Adipose tissue (tissue), 3 donors: ENCODE results near the gene STAT4. TPM values are rescaled to one million over a fixed set of nuclear protein-coding genes. Genes with fewer than 3 reads are reported as not detected.
"Not testable (repeated sequence)": the region's sequence is repeated elsewhere in the genome, so short reads cannot be mapped to it uniquely, and the experiment has no call there.

Source experiments
- H3K27ac ChIP-seq: one replicate; pipeline ENCODE4 v1.5.1; 2013; ENCODE audit warnings: low read depth, low read length
- WGBS, 3 donors: extraction: QIAGEN DNeasy Blood & Tissue Kit; methylation state at CpG; one replicate each; pipeline ENCODE4 v1.1.7; 2013; 5-methylcytosine and 5-hydroxymethylcytosine counted together
- polyA plus RNA-seq, 3 donors: library from polyadenylated mRNA; stranded (reverse); fragments of 200-250 nt; gene quantifications; one replicate each; pipeline ENCODE4 v1.2.3, GENCODE V29; 2013
- donor health status: healthy with polysubstance abuse.
- donor health status: Bipolar disorder and iron deficiency.
- donor health status: healthy.

Gene STAT4
- polyA plus RNA-seq, 3 donors = 0.90 to 3.9 (median 1.7) TPM

DNA sequence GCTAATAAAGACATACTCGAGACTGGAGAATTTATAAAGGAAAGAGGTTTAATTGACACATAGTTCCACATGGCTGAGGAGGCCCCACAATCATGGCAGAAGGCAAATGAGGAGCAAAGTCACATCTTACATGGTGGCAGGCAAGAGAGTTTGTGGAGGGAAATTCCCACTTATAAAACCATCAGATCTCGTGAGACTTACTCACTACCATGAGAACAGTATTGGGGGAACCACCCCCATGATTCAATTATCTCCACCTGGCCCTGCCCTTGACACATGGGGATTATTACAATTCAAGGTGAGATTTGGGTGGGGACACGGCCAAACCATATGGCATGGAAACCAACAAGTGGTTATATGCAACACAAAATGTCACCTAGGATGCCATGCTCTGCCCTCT is 155.5 kb downstream of the STAT4 start:
- WGBS, 3 donors = 90 to 95% (median 93%) methylated on average over 3 of the region's 3 CpGs
- H3K27ac ChIP-seq = not testable (repeated sequence)

DNA sequence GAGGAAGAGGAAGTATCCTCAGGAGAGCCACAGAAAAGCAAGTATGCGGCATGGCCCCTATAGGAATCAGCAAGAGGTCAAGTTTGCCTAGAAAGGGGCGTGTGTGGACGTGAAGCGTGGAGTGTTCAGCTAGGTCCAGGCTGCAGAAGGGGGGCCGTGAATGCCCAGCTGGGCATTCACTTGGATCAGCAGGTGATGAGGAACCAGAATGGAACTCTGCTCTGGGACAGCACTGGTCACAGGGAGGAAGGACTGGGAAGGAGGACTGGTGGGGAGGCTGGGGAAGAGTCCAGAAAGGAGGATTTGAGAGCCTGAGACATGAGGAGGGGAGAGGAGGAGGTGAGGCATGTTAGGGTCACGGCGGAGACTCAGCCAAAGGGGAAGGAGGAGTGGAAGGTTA is 156.6 kb downstream of the STAT4 start:
- 96 to 97% (median 96%) methylated on average over 7 of the region's 7 CpGs for WGBS, 3 donors
- no peak overlapping the region for H3K27ac ChIP-seq

DNA sequence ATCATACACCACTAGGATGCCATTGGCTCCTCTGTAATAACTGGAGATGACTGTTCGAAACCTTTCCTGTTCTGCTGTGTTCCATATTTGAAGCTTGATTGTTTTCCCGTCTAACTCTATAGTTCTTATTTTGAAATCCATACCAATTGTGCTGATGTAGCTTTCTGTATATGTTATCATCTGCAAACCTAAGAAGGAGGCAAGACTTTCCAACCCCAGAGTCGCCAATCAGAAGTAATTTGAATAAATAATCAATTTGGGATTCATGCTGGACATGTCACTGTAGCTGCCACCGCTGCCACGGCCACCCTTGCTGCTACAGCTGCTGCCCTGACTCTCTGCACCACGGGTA is 157.5 kb downstream of the STAT4 start:
- WGBS, 3 donors = 94 to 95% (median 95%) methylated on average over 6 of the region's 6 CpGs
- H3K27ac ChIP-seq = no peak overlapping the region

DNA sequence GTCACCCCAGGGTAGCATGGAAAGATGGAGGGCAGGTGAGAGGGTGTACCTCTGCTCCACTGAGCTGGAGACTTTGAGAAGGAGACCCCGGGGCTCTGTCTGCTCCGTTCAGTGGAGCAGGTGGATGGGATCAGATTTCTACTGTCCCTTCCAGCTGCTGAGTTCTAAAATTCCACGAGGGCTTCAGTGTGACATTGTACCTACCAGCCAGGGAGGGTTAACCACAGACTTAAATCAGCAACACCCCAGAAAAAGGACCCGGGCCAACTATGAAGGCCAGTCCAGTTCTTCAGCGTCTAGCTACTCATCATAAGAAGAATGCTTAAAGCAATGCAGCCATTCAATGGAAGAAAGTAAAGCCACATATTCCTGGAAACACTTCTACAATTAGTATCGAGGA is 160.7 kb downstream of the STAT4 start:
- no peak overlapping the region for H3K27ac ChIP-seq
- 85 to 88% (median 87%) methylated on average over 6 of the region's 6 CpGs for WGBS, 3 donors

DNA sequence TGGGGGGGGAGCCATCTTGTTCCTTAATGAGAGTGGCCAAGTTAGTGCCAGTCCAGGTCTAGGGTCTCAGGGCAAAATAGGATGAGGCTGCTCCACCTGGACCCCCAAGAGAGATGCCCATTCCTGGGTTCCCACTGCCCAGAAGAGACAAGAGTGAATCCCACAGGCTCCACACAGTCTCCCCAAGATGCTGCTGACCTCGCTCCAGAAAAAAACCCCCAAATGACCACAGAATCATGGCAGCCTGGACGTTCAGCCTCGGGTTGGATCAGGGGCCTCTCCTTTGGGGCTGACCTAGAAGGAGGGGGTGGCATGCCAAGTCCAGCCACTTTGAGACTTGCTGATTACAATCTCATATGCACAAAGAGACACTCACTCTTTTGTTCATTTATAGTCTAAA is 161.9 kb downstream of the STAT4 start:
- no peak overlapping the region for H3K27ac ChIP-seq
- 95 to 99% (median 96%) methylated on average over 3 of the region's 3 CpGs for WGBS, 3 donors

DNA sequence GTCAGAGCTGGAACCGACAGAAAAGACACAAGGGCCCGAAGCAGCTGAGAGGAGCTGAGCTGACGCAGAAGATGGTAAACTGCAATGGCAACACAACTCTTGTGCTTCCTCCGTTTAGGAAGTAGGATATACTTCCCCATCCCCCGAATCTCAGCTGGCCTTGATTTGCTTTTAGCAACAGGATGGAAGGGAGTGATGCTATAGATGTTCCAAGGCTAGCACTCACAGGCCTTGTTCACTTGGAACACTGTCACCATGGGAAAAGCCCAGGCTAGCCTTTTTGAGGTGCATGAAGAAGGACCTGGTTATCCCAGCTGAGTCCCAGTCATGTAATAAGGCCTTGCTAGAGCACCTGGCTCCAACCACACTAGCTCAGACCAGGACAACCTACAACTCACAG is 162.9 kb downstream of the STAT4 start:
- no peak overlapping the region for H3K27ac ChIP-seq
- WGBS, 3 donors = 89 to 95% (median 90%) methylated on average over 5 of the region's 5 CpGs

DNA sequence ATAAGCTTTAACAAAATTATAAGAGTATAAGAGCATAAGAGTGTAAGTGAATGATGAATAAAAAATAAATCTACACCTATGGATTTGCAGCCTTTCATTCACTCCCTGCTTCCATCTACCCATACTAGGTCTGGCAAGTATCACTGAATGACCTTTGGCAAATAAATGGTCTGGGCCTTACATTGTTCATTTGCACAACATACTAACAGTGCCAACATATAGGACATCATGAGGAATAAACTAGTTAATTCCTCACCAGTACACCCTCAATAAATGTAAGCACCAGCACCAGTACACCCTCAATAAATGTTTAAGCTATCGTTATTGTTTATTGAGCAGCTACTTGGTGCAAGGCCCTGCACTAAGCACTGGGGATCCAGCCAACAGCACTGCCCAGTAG is 163.7 kb downstream of the STAT4 start:
- no peak overlapping the region for H3K27ac ChIP-seq
- 91 to 99% (median 96%) methylated on average over 1 of the region's 1 CpG for WGBS, 3 donors

DNA sequence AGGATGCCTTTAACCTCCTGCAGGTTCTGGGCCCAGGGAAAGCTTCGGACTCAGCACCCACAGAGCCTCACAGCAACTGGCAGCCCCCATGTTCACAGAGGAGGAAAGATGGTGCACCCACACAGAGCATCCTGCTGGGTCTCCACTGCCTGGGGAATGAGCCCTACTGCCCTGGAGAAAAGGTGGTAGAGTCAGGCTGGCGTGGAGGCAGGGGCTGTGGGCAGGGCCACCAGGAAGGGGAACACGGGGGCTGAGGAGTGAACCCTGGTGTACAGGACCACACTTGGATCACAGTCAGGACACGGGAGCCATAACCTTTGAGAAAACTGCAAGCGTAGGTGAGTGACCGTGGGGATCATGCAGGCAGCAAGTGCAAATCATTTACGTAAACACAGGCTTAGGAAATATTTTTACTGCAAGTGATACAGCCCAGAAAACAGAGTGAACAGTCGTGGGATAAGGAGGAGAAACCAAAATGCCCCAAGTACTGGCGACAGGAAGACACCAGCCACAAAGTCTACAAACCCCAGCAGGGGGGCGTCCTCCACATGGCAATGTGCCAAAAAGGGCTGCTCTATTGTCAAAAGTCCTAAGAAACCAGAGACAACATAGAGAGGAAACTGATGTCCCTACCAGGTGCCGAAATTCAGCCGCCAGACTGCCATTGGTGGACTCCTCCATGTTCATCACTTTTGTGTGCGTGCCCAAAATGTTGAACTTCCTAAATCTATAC is 164.4 kb downstream of the STAT4 start:
- no peak overlapping the region for H3K27ac ChIP-seq
- 71 to 90% (median 81%) methylated on average over 13 of the region's 13 CpGs for WGBS, 3 donors

DNA sequence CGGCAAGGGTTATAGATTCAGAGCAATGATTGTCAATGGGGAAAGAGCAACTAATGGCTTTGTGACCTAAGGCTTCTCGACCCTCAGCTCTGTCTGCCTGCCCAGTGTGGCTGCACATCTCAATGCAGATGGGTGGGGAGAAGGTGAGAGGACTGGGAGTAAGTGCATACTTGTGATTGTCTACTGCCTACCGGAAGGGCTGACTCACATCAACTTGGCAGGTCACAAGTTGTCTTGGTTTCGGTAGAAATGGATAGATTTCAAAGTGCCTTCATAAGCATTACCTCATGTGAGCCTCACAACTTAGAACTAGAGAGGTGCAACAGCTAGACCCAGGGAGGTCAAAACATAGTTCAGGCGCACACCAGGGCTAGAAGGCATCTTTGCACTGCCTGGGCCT is 166.2 kb downstream of the STAT4 start:
- no peak overlapping the region for H3K27ac ChIP-seq
- 85 to 93% (median 87%) methylated on average over 5 of the region's 5 CpGs for WGBS, 3 donors

DNA sequence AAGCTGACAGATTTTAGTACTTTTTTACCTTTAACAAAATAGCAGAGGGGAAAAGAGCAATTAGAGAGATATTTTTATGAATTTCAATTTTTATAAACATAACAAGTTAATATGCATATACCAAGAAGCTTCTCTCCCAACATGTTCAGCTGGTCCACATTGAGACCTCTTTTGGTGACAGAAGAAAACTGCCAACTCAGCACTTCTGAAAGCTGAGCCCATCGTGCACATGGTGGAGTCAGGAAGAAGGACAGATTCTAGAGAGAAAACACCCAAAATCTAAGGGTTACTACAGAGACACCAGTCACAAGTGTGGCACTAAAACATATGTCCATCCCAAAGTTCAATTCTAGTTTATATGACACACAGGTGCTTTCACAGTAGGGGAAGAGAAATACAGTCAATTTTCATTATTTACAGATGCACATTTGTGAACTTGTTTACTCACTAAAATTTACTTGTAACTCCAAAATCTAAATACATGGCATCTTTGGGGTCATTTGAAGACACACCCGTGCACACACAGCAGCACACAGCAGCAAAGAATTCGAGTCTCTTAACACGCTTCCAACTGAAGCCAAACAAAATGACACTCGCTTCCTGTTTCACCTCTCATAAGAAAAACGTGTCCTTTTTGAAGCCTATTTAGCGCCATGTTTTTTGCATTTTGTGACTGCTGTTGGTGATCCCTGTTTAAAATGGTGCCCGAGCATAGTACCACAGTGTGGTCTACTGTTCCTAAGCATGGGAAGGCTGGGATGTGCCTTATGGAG is 168.3 kb downstream of the STAT4 start:
- no peak overlapping the region for H3K27ac ChIP-seq
- 85 to 90% (median 86%) methylated on average over 8 of the region's 8 CpGs for WGBS, 3 donors

DNA sequence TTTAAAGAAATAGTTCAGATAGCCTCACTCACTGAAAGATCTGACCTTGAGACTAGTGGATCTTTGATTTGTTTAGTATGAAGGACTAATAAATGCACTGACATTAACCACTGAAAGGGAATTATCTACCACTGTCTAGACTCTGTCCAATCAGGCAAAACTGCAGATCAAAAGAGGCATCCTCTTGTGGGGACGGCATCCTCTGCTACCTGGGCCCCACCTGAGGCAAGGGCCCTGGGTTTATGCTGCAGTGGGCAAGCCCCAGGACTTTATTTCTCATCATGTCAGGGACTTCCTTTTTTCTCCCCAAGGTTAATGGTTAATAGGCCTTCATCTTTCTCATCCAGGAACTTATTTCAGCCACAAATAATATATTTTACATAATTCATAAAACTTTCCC is 169.1 kb downstream of the STAT4 start:
- no peak overlapping the region for H3K27ac ChIP-seq
- WGBS, 3 donors = 90 to 98% (median 96%) methylated on average over 1 of the region's 1 CpG

DNA sequence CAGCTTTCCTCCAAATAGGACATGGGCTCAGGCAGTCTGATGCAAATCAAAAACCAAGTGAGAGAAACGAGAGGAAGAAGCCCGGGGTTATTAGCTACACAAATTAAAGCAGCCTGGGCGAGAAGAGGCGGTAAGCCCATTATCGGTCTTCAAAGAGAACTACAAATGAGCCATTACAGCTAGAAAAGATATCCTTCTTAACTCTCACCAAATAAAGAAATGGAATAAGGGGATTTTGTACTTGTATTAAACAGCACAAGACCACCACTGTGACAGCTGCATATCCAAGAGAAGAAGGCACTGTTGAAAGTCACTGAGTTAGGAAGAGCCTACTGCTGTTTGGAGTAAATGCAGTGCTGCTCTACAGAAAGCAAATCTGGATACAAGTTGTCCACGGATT is 169.5 kb downstream of the STAT4 start:
- H3K27ac ChIP-seq = no peak overlapping the region
- 86 to 93% (median 90%) methylated on average over 6 of the region's 6 CpGs for WGBS, 3 donors

DNA sequence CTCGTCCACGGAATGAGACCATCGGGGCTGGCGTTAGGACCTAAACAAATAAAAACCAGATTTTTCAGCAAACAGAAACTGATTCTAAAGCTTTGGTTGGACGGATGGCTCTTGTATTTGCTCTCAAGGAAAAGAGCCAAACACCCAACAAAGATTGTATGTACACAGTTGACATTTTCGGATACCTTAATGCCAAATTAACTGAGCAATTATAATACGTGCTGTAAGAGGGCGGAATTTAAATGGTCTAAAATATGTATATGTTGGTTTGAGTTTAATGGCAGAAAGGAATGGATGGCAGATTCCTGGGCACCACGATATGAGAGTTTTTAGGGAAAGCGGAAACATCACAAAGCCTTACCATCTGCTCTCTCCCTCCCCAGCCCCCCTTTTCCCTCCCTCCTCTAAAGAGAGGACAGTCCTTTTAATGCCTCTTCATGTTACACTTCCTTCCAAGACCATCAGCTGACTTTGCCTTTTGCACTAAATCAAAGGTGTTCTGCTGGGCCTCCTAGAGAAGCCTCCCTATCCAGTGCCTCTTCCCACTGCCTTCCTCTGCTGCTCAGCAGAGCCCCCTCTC is 170.1 kb downstream of the STAT4 start:
- 62 to 80% (median 79%) methylated on average over 10 of the region's 10 CpGs for WGBS, 3 donors
- H3K27ac ChIP-seq = no peak overlapping the region

DNA sequence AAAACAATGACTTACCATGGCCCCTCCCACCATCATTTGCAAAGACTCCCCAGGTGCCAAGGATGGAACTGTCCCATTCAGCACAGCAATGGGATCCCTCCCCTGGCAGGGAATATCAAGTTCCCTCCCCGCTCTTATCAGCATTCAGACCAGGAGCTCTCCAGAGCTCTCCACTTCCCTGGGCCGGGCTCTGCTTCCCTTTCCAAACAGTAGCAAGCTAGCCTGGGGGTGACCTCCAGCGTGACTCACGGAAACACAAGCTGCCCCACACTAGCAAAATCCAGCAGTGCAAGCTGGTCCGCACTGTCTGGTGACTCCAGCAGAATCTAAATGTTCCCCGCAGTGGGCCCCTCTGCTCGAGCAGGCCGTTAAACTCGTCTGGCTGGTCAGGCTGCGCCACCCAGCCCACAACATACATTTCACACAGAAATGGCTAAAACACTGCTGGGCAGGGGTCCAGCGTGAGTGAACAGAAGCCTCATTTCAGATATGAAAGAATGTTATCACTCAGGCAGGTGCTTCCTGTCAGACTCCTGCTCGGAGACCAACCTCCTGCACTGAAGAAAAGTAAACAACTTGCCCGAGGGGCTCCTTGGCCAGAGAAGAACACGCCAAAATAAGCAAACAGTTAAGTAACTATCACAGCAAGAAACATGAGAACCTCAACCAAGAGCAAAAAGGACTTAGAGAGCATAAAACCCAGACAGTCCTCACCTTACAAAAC is 170.7 kb downstream of the STAT4 start:
- WGBS, 3 donors = 42 to 44% (median 43%) methylated on average over 14 of the region's 14 CpGs
- H3K27ac ChIP-seq = no peak overlapping the region

Other genes starting within 250 kb of the STAT4 start
- gene STAT1, start 136.8 kb downstream of the STAT4 start, polyA plus RNA-seq = 10 to 100 TPM; 19.9 to 43.8 (median 34.0) TPM
- gene MYO1B, start 94.4 kb upstream of the STAT4 start, polyA plus RNA-seq = 10 to 100 TPM; 18.4 to 29.1 (median 20.8) TPM